NCI-H1694 (cell line): ENCODE results near the gene CAMK2B.

Experiments used
- DNase-seq: peaks from one replicate; lab custom pipeline; 2025; lab: John Stamatoyannopoulos, UW

Gene CAMK2B

GRCh38 chr7:44308596-44309270, 16.7 kb downstream of the CAMK2B start:
- DNase-seq, result no peak

DNA sequence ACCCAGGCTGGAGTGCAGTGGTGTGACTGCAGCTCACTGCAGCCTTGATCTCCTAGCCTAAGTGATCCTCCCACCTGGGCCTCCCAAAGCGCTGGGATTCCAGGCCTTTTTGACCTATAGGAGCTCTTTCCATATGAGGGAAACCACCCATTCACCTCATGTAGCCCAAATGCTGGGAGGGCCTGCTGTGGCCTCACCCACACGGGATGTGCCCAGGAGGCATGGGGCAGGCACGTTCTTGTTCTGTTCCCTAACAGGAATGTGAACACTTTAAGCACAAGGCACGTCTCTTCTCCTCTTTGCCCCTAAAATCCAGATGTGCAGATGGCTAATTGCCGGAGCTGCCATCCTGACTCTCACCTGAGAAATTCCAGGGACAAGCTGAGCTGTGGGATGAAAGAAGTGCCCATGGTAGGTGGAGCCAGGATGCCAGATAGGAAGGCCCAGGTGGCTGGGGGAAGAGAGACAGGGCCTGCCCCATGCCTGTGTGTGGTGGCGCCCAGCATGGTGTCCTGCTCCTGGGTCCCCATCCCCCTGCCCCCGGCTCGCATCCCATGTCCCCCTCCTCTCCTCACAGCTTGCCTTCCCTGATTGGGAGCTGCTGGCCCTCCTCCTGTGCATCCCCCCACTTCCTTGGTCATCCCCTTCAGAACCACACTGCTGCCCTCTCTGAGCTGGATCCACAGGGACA, 17.3 kb downstream of the CAMK2B start:
- DNase-seq, result no peak

DNA sequence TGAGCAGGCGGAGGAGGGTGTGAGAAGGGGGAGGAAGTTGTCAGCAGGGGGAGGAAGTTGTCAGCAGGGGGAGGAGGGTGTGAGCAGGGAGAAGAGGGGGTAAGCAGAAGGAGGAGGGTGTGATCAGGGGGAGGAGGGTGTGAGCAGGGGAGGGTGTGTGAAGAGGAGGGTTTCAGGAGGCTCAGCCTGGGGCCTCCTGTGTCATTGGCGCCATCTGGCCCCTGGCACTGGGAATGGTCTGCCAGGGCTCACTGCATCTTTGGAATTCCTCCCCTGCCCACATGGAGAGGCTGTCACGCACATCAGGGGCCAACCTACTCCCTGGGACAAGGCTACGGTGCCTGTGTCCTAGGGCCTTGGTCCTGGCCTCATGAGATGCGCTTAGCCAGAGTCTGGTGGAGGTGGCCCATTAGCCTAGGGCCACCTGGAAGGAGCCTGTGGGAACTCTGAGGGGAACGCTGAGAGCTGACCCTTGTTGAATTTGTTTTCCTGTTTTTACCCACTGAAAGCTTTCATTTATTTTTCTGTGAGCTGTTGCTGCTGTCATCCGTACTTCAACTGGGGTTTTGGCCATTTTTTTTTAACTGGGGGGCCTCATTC, 18.0 kb downstream of the CAMK2B start:
- peak; percentile 79 for DNase-seq

GRCh38 chr7:44306606-44307005, 18.8 kb downstream of the CAMK2B start:
- DNase-seq, result no peak

DNA sequence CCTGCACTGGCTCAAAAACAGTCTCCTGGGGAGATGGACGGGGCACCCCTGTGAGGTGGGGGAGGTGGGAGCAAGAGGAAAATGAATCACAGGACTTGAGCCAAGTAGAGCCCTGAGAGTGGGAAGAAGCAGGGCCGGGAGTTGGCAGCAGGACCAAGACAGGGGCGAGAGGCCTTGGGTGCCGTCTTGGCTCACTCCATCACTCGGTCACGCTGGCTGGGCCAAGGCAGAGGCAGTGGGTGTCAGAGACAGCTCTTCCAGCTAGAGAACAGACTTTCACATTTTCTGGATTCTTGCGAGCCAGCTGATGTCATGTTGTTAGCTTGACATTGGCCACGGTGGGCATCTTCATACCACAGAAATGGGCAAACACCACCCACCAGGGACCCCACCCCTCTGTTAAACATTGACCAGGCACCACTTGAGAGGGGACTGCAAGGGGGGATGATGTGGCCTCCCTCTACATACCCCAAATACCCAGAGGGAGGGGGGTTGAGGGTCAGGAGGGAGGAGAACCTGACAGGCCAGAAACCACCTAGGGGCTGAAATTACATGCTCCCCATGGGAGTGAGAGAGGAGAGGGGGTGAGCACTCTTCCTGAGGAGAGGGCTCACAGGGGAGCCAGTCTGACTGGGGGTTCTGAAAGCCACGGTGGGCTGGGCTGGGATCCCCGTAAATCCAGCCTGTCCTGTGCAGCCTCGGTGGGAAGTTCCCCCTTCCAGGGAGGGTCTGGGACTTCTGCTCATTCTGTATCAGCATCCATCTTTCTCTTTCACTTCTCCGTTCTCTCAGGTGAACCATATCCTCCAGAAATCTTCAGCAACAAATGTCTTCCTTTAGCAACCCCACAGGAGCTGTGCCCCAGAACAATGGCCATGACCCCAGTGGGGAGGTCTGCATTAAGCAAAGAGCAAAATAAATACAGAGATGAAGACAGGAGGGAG, 19.6 kb downstream of the CAMK2B start:
- DNase-seq, result no peak

DNA sequence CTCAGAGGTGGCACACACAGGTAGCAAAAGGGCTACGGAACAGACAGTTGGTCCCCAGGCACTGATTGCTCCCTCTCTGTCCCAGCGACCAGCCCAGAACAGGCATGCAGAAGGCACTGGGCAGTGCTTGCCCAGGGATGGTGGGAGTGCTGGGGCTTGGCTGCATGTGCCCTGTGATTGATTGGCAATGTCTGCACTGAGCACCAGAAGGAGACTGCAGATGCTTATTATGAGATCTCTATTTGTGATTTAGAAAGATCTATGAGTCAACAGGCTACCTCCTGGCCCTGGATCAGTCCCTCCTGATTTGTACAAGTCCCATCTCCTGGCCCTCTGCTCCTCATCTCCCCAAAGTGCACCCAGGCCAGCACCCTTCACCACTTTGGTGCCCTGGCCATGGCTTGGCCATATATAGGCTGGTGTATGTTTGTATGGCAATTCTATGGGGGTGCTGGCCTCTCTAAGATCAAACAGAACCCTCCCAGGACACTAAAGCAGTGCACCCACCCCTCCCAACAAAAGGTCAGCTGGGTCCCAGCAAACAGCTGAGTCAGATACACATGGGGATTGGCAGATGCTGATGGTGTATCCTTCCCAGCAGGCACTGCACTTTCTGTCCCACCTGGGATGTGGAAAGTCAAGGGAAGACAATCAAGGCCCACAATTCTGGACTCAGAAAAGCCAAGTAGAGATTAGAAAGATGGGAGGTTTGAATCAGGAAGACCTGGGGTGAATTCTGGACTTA, 30.9 kb downstream of the CAMK2B start:
- DNase-seq, result no peak

DNA sequence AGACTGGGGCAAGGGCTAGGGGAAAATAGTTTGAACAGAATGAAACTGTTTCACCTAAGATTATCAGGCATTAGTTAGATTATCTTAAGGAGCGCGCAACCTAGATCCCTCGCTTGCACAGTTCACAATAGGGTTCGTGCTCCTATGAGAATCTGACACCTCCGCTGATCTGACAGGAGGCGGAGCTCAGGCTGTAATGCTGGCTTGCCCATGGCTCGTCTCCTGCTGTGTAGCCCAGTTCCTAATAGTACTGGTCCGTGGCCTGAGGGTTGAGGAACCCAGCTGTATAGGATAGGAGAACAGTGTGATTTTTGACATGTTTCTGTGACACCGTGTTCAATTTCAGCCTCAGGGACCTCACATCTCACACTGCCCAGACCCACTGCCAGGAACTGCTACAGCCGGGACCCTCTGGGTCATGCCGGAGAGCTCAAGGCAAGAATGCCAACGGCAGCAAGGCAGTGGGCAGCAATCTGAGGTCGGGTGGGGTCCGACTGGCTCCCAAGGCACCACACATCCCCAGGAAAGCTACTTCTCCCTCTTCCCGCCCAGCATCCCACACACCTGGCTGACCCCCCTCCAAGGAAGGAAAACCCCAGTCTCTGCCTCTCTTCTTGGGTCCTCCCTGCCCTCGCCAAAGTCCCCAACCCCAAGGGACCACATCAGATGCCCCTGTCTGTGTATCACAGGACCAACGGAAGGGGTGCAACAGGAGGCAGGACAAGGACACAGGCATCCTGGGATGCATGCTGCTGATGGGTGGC, 31.7 kb downstream of the CAMK2B start:
- DNase-seq, result no peak

DNA sequence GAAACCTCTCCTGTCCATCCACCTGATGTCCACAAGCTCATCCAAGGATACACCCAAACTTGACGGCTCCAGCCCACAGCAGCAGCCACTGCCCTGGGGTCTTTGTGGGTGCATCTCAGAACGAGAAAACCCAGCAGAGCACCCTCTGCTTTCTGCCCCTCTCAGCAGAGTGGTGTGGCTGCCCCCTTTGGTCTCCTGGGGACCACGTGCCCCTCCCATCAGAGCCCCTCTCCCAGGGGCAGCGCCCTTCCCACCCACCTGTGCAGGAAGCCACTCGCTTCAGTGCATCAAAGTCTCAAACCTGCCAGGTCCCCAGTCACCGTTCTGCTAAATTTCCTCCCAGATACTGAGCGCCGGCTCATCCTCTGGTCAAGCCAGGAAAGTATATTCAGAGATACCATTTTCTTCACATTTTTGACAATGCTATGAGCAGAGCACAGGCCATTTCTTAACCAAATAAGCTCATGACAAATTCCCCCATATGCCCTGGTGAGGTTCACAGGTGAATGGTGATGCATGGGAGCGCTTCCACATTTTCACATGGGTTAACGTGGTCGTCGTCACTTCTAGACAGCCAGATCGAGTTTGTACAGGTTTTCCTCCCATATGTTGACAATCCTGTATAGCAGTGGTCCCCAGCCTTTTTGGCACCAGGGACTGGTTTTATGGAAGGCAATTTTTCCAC, 32.4 kb downstream of the CAMK2B start:
- DNase-seq, result no peak

DNA sequence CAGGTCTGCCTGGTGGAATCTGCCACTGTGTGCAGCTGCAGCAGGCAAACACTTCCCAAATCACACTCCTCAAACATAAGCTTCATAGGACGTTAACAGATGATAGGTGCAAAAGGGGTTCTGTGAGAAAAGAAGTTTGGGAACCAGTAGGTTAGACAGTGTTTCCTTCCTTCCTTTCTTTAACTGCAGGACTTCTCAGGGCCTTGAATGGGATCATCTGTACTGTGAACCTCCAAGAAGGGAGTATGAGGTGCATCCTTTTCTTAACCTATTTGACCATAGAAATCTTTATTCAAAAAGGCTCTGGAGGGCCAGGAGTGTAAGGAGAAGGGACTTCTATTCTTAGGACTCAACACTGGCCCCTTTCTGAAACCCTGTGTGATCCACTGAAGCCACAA, 33.0 kb downstream of the CAMK2B start:
- DNase-seq, result no peak

- no peak for DNase-seq
Observed at GRCh38 chr7:44291733-44292419, 33.5 kb downstream of the CAMK2B start.

DNA sequence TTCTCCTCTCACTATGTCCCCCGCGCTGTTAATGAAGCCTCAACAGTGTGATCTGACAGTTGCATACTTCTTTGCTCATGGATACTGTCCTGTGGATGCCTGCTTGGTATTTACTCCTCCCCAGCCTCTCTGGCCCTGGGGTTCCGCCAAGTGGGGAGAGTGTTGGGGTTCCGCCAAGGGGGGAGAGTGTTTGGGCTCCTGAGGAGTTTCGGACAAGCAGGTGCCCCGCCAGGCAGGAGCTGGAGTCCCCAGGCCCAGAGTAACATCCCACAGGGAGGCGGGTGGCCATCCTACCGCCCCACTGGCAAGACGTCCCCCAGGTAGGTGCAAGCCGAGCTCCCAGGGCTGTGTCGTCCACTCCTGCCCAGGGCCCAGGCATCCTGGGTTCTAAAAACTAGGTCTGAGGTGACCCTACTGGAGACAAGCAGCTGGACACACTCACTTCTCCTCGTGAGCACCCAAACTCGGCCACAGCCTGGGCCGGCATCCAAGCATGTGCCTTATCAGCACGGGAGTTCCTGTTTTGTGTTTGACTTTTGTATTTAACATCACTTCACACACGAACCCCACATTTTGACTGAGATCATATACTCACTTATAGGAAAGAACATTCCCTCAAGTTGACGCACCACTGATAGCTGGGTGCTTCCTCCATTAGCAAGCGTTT, 34.2 kb downstream of the CAMK2B start:
- DNase-seq, result no peak

- DNase-seq, result no peak
Observed at GRCh38 chr7:44290252-44290620, 35.2 kb downstream of the CAMK2B start.

DNA sequence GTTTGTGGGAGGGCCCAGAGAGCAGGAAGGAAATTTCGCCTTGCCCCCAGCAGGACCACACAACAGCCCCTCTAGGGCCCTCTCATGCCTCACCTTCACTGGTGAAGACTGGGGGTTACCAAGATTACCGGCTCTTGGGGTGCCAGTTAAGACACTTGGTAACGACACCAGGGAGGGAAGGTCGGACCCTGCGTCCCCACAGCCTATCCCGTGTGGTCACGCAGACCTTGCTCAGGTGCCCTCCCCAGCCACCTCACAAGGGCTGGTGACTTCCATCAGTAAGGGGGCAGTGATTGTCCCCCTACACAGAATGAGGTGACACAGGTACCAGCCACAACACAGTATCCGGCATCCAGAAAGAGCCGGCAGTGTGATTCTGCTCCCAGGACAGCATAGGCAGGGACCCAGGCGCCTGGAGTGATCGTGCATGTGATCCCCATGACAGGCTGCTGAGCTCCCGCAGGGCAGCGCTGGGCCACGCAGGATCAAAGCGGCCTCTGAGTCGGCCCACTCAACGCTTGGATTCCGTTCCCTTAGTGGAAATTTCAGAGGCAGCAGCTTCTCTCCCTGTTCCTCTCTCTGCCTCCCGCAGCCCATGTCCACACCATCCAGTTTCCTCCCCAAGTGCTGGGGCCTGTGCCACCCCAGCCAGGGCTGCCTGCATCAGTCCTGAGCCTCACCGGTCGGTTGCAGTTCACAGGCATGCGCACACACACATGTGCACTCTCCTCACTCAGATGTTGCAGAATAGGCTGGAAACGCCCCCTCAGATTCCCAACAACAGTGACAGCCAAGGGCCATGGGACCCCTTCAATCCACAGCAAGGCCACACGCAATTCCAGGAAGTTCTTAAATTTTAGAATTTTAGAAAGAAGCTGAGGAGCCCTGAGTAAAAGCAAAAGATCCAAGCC, 35.8 kb downstream of the CAMK2B start:
- no peak for DNase-seq

DNA sequence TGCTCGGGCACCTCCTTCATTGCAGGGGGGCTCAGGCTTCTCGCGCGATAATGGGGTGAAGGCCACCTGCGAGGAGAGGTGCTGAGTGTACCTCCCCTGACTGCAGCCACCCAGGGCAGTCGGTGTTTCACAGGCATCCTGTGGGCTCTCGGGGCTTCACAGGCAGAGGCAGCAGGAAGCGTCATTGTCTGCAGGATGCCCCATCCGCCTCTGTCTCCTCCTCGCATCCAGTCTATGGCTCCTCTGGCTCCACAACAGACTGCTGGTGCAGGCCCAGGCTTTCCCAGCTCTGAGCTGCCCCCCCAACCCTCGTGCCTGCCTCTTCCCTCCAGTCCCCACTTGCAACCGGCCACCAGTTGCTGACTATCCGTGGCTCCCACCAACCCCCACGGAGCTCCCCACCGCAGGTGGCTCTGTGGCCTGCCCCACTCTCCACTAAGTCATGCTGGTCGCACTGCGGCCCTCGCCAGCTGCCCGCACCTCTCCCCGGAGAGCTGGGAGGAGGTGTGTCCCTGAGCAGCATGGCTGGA, 36.5 kb downstream of the CAMK2B start:
- DNase-seq, result no peak

- DNase-seq, result no peak
Observed at GRCh38 chr7:44288381-44288685, 37.1 kb downstream of the CAMK2B start.

GRCh38 chr7:44287488-44288380, 37.7 kb downstream of the CAMK2B start:
- DNase-seq, result no peak
